Keratinocyte (primary cell): ENCODE measurements around the gene ARID5A. TPM values are rescaled to one million over a fixed set of nuclear protein-coding genes. Genes with fewer than 3 reads are reported as not detected.
A peak's percentile ranks its signal among the peaks of the same experiment; 100 is the strongest.

Experiments
- DNase-seq: peaks from one replicate; pipeline ENCODE4 v3.0.0-alpha.2; 2011; ENCODE audit warnings: low read depth, missing footprints, low spot score
- FAIRE-seq: peaks from 2 replicates; lab custom pipeline; 2011; peaks lifted over from hg19 to GRCh38; lab: Jason Lieb, UNC
- H2AFZ ChIP-seq: 2 replicates; pipeline ENCODE4 v1.6.0; 2012; ENCODE audit warnings: low read length, control low read depth, inconsistent platforms; ENCODE audit not compliant: control insufficient read depth
- H3K27ac ChIP-seq: 2 replicates; pipeline ENCODE4 v1.5.1; 2011; ENCODE audit warnings: low read length; ENCODE audit not compliant: control insufficient read depth, insufficient read depth
- H3K27me3 ChIP-seq: 3 replicates; pipeline ENCODE4 v1.6.0; 2011; ENCODE audit warnings: low read length; ENCODE audit not compliant: control insufficient read depth, insufficient read depth; ENCODE audit errors: extremely low read depth
- H3K36me3 ChIP-seq, 2 experiments: 2 replicates in 1 of 2; 3 replicates in 1 of 2; pipeline ENCODE4 v1.5.1; 2011; ENCODE audit warnings: low read length in 2 of 2, mild to moderate bottlenecking in 1 of 2; ENCODE audit not compliant: control insufficient read depth in 2 of 2, insufficient read depth in 2 of 2; ENCODE audit errors: extremely low read depth in 1 of 2
- H3K4me1 ChIP-seq: 3 replicates; pipeline ENCODE4 v1.5.1; 2011; ENCODE audit warnings: low read length; ENCODE audit not compliant: control insufficient read depth, insufficient read depth; ENCODE audit errors: extremely low read depth
- H3K4me2 ChIP-seq: 3 replicates; pipeline ENCODE4 v1.6.0; 2011; ENCODE audit warnings: low read depth, low read length; ENCODE audit not compliant: control insufficient read depth, insufficient read depth; ENCODE audit errors: extremely low read depth
- H3K4me3 ChIP-seq, 3 experiments: fragments of 200-600 bp in 1 of 3; sonication (generic) in 1 of 3; 2 replicates in 2 of 3; 3 replicates in 1 of 3; pipeline ENCODE4 v1.5.1; 2011 to 2016; ENCODE audit warnings: low read length in 3 of 3, mild to moderate bottlenecking in 3 of 3, control low read depth in 2 of 3, inconsistent platforms in 1 of 3, low read depth in 1 of 3, mixed read lengths in 1 of 3, mixed run types in 1 of 3, moderate library complexity in 1 of 3; ENCODE audit not compliant: control insufficient read depth in 2 of 3, insufficient read depth in 2 of 3; ENCODE audit errors: extremely low read depth in 1 of 3
- H3K79me2 ChIP-seq: 2 replicates; pipeline ENCODE4 v1.6.0; 2012; ENCODE audit warnings: low read length; ENCODE audit not compliant: control insufficient read depth, insufficient read depth
- H3K9ac ChIP-seq: 3 replicates; pipeline ENCODE4 v1.6.0; 2011; ENCODE audit warnings: low read length; ENCODE audit not compliant: control insufficient read depth, insufficient read depth; ENCODE audit errors: extremely low read depth
- H3K9me1 ChIP-seq: 3 replicates; pipeline ENCODE4 v1.6.0; 2011; ENCODE audit warnings: low read length; ENCODE audit not compliant: control insufficient read depth, insufficient read depth; ENCODE audit errors: extremely low read depth
- H3K9me3 ChIP-seq: 2 replicates; pipeline ENCODE4 v1.5.1; 2012; ENCODE audit warnings: low read depth, low read length; ENCODE audit not compliant: control insufficient read depth
- H4K20me1 ChIP-seq: 3 replicates; pipeline ENCODE4 v1.6.0; 2011; ENCODE audit warnings: low read length; ENCODE audit not compliant: control insufficient read depth, insufficient read depth; ENCODE audit errors: extremely low read depth
- CTCF ChIP-seq, 3 experiments: IDR thresholded peaks in 1 of 3; conservative IDR thresholded peaks in 1 of 3; optimal IDR thresholded peaks in 1 of 3; 2 replicates in 2 of 3; 3 replicates in 1 of 3; pipeline versions ENCODE3 to v1.5.1; 2011; ENCODE audit warnings: low read length in 3 of 3, mild to moderate bottlenecking in 3 of 3, moderate library complexity in 2 of 3, control low read depth in 1 of 3, inconsistent platforms in 1 of 3; ENCODE audit not compliant: insufficient read depth in 2 of 3; ENCODE audit errors: extremely low read depth in 1 of 3
- EZH2 ChIP-seq: IDR thresholded peaks from one replicate; pipeline ENCODE4 v1.6.1; 2012; ENCODE audit warnings: inconsistent platforms, mild to moderate bottlenecking, low read length, moderate library complexity
- dilution Hi-C: fragments of 300-500 bp; cut with MboI; formaldehyde crosslinking; loops from one replicate; pipeline ENCODE4 v1.7.0; 2020; ENCODE audit warnings: low sequenced_read_pairs; ENCODE audit not compliant: extremely low pct_ligation_motif_present
- polyA plus RNA-seq, 5 experiments: library from polyadenylated mRNA; depleted of rRNA in 3 of 5; stranded (reverse) in 3 of 5; stranded (forward) in 1 of 5; unstranded in 1 of 5; fragments of >200 nt; gene quantifications; 1 replicate in 1 of 5; 2 replicates in 3 of 5; 3 replicates in 1 of 5; pipeline versions ENCODE4 v1.2.1 to v1.2.3, GENCODE V29; 2011 to 2012; ENCODE audit warnings: missing spikeins in 2 of 5, low read depth in 1 of 5, low replicate concordance in 1 of 5

ARID5A gene
- polyA plus RNA-seq, 1 donor (not counting 4 experiments of a cell fraction or from before 2014, with no cell fraction given): 1.6 TPM

- peak overlapping the region; percentile 85 for H3K4me2 ChIP-seq
- H2AFZ ChIP-seq: peak overlapping the region; percentile 86
- FAIRE-seq: peak; percentile 73
- peak overlapping the region; percentile 14 to 62 (median 32) for H3K4me3 ChIP-seq
- TF ChIP-seq CTCF (optimal IDR thresholded peaks at IDR 0.05 in 1 of 3, IDR thresholded peaks at IDR 0.05 in 1 of 3, conservative IDR thresholded peaks at IDR 0.05 in 1 of 3; ENCODE audit: extremely low read depth in 1 of 3, insufficient read depth in 2 of 3, low read length in 3 of 3) (no peak), EZH2 (no peak)
- no peaks in the 10 kb centered on the region for H3K36me3 ChIP-seq
- H3K9me1 ChIP-seq: no peaks in the 10 kb centered on the region
- H4K20me1 ChIP-seq: no peaks in the 10 kb centered on the region
- peak overlapping the region; percentile 52 for H3K27ac ChIP-seq
- peak; percentile 92 for DNase-seq
- peak overlapping the region; percentile 76 for H3K9ac ChIP-seq
- no peaks in the 10 kb centered on the region for H3K79me2 ChIP-seq
- dilution Hi-C loops: no loop called here
- H3K9me3 ChIP-seq: no peaks in the 10 kb centered on the region
- H3K4me1 ChIP-seq: peaks cover 38% of the 10 kb centered on the region
- H3K27me3 ChIP-seq: peaks cover 21% of the 10 kb centered on the region
These were observed 4.6 kb upstream of the ARID5A start for GRCh38 chr2:96531872-96532505.

- Histone ChIP-seq H3K27me3 (peaks cover 21% of the 10 kb centered on the region), H3K4me1 (peaks cover 42% of the 10 kb centered on the region), H3K36me3 (no peaks in the 10 kb centered on the region), H4K20me1 (no peaks in the 10 kb centered on the region), H3K4me3 (no peak overlapping the region), H3K27ac (peak overlapping the region; percentile 63), H2AFZ (peak overlapping the region; percentile 10), H3K9ac (no peak overlapping the region), H3K9me1 (no peaks in the 10 kb centered on the region), H3K4me2 (peak overlapping the region; percentile 63), H3K9me3 (no peaks in the 10 kb centered on the region), H3K79me2 (peaks cover 2% of the 10 kb centered on the region)
- FAIRE-seq (no peak), DNase-seq (no peak)
- dilution Hi-C loops: no loop called here
- no peak for TF ChIP-seq CTCF (optimal IDR thresholded peaks at IDR 0.05 in 1 of 3, IDR thresholded peaks at IDR 0.05 in 1 of 3, conservative IDR thresholded peaks at IDR 0.05 in 1 of 3; ENCODE audit: extremely low read depth in 1 of 3, insufficient read depth in 2 of 3, low read length in 3 of 3)
- no peak for TF ChIP-seq EZH2
These were observed 3.8 kb upstream of the ARID5A start for GRCh38 chr2:96532641-96533291.
